NCI-H2081 (cell line): ENCODE data around the gene EEF1E1.

Experiments
- DNase-seq, 2 experiments: peaks; one replicate each; lab custom pipeline; 2025; lab: John Stamatoyannopoulos, UW

Gene EEF1E1

GRCh38 chr6:8087870-8088754 is 14.2 kb downstream of the EEF1E1 start:
- no peak for DNase-seq

- no peak for DNase-seq
These were observed 15.5 kb downstream of the EEF1E1 start for GRCh38 chr6:8086755-8087306.

- no peak for DNase-seq
These were observed 17.3 kb downstream of the EEF1E1 start for GRCh38 chr6:8085053-8085511.

GRCh38 chr6:8084586-8084985 is 17.8 kb downstream of the EEF1E1 start:
- no peak for DNase-seq

- DNase-seq, result peak in 1 of 2 experiments; percentile 49
These were observed 19.1 kb downstream of the EEF1E1 start for GRCh38 chr6:8082954-8083858.

- DNase-seq, result no peak
These were observed 19.8 kb downstream of the EEF1E1 start for GRCh38 chr6:8082572-8082953.

GRCh38 chr6:8080362-8081151 is 21.8 kb downstream of the EEF1E1 start:
- DNase-seq, result no peak

GRCh38 chr6:8079126-8079525 is 23.2 kb downstream of the EEF1E1 start:
- DNase-seq, result no peak

- no peak for DNase-seq
These were observed 24.4 kb downstream of the EEF1E1 start for GRCh38 chr6:8077991-8078390.

- no peak for DNase-seq
These were observed 26.6 kb downstream of the EEF1E1 start for GRCh38 chr6:8075704-8076103.

GRCh38 chr6:8075185-8075584 is 27.2 kb downstream of the EEF1E1 start:
- DNase-seq, result no peak

GRCh38 chr6:8074213-8074612 is 28.1 kb downstream of the EEF1E1 start:
- no peak for DNase-seq

- no peak for DNase-seq
These were observed 28.6 kb downstream of the EEF1E1 start for GRCh38 chr6:8073758-8074157.

GRCh38 chr6:8070718-8071117 is 31.6 kb downstream of the EEF1E1 start:
- no peak for DNase-seq

- no peak for DNase-seq
These were observed 32.6 kb downstream of the EEF1E1 start for GRCh38 chr6:8069631-8070284.

GRCh38 chr6:8069151-8069550 is 33.2 kb downstream of the EEF1E1 start:
- DNase-seq, result no peak

GRCh38 chr6:8066108-8066507 is 36.2 kb downstream of the EEF1E1 start:
- DNase-seq, result no peak

- no peak for DNase-seq
These were observed 36.8 kb downstream of the EEF1E1 start for GRCh38 chr6:8065519-8065911.

GRCh38 chr6:8064638-8065518 is 37.5 kb downstream of the EEF1E1 start:
- DNase-seq, result no peak
